DMS114 treated with DMSO at 0.1 percent for 48 hours (cell line): ENCODE data around the gene TYK2.
"Not testable (repeated sequence)": the region's sequence is repeated elsewhere in the genome, so short reads cannot be mapped to it uniquely, and the experiment has no call there.

Experiments used
- DNase-seq: peaks from one replicate; lab custom pipeline; 2025; ENCODE audit not compliant: unreplicated experiment; lab: John Stamatoyannopoulos, UW

TYK2 gene

DNA sequence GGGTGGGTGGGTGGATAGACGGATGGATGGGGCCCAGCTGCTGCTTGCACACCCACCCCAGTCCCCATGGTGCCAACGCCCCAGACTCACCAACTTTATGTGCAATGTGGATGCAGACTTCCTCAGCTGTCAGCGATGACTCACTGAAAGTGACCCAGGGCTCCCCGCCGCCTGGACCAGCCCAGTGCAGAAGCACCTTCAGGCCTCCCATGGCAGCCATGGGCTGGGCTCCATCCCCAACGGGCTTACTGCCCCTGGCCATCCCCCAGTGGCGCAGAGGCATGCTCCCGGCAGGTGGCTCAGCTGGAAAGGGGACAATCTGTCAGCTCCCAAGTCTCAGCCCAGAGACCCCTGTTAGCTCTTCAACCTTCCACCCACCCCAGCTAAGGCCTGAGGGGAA is 2.2 kb downstream of the TYK2 start:
- no peak for DNase-seq

DNA sequence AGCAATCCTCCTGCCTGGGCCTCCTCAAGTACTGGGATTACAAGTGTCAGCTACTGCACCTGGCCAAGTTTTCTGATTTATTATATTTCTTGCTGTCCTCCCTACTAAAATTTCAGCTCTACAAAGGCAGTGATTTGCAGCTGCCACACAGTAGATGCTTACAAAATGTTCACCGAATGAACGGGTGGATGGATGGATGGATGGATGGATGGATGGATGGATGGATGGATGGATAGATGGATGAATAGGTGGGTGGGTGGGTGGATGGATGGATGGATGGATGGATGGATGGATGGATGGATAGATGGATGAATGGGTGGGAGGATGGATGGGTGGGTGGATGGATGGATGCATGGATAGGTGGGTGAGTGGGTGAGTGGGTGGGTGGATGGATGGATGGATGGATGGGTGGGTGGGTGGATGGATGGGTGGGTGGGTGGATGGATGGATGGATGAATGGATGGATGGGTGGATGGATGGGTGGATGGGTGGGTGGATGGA is 3.2 kb downstream of the TYK2 start:
- DNase-seq, result not testable (repeated sequence)

DNA sequence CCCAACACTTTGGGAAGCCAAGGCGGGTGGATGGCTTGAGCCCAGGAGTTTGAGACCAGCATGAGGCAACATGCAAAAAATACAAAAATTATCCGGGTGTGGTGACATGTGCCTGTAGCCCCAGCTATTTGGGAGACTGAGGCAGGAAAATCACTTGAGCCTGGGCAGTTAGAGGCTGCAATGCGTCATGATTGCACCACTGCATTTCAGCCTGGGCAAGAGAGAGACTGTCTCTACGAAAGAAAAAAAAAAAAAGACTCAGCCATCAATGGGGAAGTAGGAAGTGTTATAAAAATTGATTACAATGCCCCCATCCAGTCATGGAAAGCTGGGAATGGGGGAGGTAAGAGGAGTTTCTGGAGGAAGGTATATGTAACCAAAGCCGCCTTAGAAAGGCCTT is 5.4 kb downstream of the TYK2 start:
- no peak for DNase-seq

DNA sequence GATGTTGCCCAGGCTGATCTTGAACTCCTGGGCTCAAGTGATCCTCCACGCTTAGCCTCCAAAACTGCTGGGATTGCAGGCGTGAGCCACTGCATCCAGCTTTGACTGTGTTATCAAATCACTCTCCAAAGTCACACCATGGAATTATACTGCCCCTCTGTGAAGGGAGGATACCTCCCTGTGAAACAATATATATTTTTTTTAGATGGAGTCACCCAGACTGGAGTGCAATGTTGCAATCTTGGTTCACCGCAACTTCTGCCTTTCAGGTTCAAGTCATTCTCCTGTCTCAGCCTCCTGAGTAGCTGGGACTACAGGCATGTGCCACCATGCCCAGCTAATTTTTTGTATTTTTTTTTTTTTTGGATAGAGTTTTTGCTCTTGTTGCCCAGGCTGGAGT is 7.7 kb downstream of the TYK2 start:
- DNase-seq, result no peak

DNA sequence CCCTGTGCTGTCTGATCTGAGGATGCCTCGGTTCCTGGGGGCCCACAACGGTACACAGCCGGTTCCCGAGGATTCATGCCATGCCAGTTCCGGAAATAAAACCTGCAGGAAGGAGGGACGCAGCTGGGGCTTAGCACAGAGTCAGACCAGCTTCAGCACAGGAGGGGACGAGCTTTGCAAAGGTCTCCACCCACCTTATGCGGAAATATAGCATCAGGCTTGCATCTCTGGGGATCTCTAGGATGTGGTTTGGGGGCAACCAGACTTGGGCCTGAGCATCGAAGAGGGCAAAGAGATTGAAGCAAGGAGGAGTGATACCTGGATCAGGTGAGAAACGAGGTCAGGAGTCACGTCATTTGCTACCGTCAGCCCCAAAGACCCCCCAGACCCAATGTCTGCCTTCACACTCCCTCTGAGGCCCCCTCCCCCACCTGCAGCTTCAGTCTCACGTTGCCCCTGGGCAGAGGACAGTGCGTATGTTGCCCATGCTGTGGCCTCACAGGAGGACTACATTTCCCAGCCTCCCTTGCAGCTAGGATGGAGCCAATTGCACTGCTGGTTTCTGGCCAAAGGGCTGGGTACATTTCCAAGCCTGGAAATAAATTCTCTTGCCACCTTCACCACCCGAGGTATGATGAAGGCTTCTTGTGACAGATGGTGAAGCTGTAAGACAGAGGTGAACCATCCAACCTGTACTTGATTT is 12.1 kb downstream of the TYK2 start:
- DNase-seq, result no peak

DNA sequence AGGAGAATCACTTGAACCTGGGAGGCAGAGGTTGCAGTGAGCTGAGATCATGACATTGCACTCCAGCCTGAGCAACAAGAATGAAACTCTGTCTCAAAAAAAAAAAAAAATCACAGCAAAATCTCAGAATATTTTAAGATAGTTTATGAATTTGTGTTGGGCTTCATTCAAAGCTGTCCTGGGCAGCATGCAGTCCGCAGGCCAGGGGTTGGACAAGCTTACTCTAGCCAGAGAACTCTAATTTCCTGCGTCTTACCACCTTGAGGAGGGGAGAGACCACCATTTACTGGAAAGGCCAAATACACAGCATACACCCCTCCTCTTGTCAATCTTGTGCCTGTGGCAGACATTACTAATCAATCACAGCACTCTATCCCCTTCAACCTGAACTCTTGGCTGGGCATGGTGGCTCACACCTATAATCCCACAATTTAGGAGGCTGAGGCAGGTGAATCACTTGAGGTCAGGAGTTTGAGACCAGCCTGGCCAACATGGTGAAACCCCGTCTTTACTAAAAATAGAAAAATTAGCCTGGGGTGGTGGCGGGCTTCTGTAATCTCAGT is 13.3 kb downstream of the TYK2 start:
- not testable (repeated sequence) for DNase-seq

DNA sequence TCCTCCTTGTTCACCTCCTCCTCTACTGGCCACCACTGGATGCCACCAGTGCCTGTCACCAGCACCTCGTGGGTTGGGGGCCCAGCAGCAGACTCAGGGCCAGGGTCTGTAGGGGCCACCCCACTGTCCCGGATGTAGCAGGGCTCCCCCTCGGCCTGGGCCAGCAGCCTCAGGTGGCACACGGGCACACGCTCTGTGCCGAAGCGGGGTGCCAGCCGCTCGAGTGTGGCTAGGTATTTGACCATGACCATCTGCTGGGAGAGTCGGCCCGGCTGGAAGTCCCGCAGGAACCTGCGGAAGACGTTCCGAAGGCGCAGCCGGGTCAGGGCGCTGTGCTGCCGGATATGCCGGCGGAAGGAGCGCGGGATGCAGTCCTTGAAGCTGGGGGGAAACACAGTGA is 14.9 kb downstream of the TYK2 start:
- DNase-seq, result no peak

DNA sequence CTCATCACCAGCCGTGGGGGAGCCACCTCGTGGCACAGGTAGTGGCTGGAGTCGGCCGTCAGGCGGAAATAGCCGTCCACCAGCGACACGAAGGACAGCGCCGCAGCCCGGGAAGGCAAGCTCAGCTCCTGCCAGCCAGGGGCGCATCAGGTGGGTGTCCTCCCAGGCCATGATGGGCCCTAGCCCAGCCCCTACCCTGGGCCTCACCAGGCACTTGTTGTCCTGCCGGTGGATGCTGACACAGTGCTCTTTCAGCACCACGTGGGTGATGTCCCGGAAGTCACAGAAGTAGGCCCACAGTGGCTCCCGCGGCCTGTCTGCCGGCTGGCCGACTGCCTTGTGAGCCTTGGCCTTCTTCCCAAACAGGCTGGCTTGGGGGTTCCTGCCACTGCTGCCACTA is 15.7 kb downstream of the TYK2 start:
- no peak for DNase-seq

DNA sequence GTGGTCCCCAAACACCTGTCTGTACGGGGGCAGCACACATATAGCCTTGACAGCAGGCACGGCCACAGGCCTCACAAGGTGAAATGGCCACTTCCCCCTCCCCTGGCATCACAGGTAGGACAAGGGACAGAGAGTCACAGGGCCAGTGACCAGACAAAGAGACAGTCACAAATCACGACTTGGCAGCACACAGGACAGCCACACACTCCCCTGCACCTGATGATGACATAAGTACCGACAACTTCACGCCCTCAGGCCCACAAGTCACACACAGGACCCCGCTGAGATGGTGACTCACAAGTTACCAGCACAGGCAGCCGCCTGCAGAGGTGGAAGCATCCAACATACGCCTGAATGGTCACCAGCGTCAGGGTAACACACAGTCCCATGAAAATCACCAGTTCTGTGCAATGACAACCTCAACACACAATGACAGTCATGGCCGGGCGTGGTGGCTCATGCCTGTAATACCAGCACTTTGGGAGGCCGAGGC is 16.5 kb downstream of the TYK2 start:
- DNase-seq, result no peak

DNA sequence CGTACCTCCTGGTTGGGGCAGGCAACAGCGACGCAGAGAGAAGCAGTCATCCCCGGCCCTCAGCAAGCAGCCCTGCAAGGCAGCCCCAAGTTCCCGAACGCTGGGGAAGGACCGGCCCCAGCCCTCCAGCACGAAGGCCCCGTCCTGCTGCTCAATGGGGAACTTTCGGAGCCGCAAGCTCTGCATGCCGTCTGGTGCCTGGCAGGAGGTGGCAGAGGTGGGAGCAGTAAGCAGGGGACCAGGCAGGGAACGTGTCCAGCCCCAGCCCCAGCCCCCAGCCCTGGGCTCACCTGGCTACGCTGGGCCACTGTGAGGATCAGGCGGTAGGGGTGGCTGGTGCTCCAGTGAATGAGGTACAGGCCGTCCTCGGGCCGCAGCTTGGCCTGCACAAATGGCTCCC is 18.1 kb downstream of the TYK2 start:
- DNase-seq, result no peak

DNA sequence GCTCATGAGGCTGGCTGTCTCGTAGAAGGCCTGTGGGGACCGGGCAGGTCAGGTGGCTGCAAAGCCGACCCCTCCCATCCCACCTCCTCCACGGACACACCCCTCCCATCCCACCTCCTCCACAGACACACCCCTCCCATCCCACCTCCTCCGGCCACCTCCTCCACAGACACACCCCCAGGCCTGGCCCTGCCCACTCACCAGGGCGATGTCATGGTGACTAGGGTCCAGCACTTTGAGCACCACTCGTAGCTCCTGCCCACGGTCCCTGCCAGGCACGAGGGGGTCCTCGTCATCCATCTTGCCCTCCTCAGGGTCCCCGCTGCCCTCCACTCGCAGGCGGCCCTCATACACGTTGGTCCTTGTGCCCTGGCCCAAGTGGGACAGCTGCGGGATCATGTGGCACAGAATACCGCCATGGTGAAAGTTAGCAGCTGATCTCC is 18.8 kb downstream of the TYK2 start:
- no peak for DNase-seq

DNA sequence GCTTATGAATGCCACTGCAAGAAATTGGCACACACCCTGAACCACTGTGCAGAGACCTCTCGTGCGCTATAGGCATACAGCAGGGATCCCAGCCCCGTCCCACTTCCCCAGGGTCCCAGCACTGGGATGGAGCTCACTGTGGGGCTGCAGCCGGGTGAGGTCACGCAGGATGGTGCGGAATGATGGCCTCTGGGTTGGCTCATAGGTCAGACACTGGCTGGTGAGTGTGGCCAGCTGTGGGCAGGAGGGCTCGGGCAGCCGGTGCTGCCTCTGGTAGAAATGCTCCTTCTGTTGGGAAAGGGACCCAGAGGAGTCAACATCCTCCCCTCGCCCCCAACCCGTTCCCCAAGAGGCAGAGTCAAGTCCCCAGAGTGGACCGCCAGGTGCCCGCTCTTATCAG is 23.9 kb downstream of the TYK2 start:
- no peak for DNase-seq

DNA sequence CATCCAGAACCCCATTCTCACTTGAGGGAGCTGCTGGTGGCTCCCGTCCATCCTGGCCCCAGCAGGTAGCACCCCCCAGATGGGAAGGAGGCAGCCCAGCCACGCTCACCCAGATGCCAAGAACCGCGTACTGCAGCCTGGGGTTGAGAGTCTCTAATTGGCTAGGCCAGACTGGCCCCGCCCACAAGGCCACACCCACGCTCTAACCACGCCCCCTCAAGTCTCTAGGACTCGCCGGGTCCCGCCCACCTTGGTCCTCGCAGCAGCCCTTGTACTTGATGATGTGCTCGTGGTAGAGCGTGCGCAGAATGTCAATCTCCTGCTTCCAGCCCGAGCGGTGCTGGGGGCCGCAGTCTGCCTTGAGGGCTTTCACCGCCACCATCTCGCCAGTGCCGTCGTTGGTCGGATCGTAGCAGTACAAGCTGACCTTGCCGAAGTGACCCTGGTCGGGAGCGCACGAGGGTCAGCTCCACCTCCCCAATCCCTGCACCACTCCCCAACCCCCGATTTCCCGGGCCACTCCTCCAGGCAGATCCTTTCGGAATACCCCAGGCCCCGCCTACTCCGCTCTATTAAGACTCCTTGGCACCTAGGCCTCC is 26.5 kb downstream of the TYK2 start:
- no peak for DNase-seq

DNA sequence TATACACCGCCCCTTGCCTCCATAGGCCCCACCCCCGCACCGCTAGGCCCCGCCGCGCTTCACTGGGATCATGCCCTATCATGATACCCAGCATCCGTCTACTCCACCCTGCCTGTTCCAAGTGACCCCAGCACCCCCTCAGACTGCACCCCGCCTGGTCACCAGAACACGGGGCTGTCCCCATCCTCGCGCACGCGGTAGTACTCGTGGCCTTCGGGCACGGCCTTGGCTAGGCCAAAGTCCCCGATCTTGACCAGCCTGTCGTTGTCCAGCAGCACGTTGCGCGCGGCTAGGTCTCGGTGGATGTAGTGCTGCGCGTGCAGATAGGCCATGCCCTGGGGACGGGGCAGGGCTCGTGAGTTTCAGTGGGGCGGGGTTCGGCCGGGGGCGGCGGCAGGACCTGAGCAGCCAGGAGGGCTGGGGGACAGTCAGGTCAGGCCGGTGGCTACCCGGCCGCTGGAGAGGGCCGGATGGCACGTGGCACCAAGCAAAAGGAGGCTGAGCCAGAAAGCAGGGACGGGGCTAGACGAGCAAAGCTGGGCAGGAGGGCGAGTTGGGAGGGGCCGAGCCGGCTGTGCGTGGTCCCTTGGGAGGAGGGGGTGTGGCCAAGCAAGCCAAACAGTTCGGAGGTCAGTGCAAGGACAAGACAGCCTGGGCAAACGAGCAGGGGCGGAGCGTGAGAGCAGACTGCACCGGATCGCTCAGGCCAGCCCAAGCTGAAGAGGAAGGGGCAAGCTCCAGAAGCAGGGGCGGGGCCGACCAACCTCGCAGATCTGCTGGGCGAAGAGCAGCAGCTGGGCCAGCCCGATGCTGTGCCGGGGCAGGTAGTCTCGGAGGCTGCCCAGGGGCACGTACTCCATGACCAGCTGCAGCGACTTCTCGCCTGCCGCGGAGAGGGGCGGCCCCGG is 27.4 kb downstream of the TYK2 start:
- no peak for DNase-seq

DNA sequence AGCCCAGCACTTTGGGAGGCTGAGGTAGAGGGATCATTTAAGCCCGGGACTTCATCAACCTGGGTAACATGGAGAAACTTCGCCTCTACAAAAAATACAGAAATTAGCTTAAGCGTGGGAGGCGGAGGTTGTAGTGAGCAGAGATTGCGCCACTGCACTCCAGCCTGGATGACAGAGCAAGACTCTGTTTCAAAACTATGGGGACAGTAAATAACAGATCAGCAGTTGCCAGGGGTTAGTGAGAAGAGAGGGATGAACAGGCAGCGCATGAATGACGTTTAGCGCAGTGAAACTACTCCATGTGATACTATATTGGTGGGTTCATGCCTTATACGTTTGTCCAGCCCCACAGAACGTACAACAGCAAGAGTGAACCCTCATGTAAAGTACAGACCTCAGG is 33.9 kb downstream of the TYK2 start:
- DNase-seq, result no peak

DNA sequence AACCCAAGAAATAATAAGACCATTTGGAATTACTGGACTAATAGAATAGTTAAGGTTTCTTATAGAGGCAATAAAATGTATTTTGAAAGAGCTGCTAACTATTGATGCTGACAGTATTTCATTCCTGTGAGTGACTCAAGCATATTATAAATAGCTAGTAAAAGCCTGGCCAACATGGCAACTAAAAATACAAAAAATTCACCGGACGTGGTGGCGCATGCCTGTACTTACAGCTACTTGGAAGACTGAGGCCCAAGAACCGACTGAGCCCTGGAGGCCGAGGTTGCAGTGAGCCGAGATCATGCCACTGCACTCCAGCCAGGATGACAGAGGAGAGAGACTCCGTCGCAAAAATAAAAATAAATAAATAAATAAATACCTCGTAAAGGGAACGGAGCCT is 35.6 kb downstream of the TYK2 start:
- no peak for DNase-seq

DNA sequence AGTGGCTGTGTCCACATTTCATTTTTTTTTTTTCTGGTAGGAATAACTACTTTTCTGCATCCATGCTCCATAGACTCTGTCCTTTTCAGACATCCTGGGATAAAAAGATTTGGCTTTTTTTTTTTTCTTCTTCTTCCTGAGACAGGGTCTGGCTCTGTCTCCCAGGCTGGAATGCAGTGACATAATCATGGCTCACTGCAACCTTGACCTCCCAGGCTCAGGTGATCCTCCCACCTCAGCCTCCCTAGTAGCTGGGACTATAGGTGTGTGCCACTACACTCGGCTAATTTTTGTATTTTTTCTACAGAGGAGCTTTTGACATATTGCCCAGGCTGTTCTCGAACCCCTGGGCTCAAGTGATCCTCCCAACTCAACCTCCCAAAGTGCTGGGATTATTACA is 36.9 kb downstream of the TYK2 start:
- DNase-seq, result no peak

DNA sequence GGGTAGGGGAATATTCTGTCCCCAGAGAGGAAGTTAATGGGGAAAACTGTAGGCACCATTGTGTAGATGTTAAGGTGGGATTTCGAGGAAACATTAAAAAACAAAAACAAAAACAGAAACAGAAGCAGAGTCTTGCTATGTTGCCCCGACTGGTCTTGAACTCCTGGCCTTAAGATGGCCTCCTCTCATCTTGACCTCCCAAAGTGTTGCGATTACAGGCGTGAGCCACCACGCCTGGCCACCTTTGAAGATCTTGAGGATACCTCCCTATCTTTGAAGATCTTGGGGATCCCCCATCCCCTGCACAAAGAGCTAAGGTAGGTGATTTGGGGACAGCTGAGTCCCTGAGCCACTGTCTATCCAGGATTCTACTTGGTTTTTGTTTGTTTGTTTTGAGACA is 40.4 kb downstream of the TYK2 start:
- no peak for DNase-seq

DNA sequence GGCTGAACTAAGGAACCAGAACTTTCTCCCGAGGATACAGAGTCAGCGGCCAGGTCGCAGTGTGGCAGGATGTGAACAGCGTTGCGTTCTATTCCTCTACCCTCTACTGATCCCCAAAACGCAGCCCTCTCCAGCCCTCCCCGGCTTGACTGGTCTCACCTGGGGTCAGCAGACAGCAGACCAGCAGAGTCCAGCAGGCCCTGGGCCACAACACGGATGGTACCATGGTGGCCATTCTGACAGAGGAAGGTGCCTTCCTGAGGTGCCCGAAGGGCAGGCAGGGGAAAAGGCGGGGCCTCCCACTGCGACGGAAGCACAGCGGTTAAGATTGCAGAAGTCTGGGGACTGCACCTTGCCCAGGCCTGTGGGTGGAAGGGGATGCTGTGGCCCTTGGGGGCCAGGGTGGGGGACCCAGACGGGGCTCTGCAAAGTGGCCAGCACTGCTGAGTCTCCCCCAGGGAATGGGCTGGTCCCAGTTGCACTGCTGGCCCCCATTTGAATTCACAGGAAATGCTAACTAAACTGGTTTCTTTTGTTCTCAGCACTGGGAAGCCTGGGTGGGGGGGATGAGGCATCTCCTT is 40.9 kb downstream of the TYK2 start, which contains the start of gene ICAM3:
ICAM3 (minus strand) TSS at position 245 of the 581 bp plus-strand sequence; CDS start at position 235, 10 bp downstream.
- DNase-seq, result no peak

DNA sequence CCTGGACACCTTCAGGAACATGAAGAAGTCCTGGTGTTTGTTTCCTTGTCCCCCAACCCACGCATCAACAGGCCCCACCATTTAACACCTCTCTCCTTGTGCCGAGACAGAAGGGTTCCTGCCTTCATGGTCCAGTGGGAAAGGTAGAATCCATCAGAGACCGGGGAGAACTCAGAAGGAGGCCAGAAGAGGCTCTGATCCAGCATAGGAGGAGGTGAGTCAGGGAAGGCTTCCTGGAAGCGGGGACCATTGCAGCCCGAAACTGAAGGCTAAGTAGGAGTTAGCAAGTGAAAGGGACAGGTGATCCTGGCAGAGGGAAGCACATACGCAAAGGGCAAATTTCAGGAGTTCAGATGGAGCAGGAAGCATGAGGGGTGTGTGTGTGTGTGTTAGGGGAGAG is 41.4 kb downstream of the TYK2 start:
- no peak for DNase-seq

DNA sequence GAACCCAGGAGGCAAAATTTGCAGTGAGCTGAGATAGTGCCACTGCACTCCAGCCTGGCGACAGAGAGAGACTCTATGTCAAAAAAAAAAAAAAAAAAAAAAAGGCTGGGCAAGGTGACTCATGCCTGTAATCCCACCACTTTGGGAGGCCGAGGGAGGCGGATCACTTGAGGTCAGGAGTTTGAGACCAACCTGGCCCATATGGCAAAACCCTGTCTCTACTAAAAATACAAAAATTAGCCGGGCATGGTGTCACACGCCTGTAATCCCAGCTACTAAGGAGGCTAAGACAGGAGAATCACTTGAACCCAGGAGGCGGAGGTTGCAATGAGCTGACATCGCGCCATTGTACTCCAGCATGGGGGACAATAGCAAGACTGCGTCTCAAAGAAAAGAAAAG is 43.6 kb downstream of the TYK2 start:
- DNase-seq, result not testable (repeated sequence)
